GM12875 (cell line): ENCODE results near the gene MT2A.

Experiments
- H3K4me3 ChIP-seq: one replicate; pipeline ENCODE4 v1.5.1; 2011; ENCODE audit warnings: low read depth, low read length, control low read depth
- CTCF ChIP-seq: IDR thresholded peaks from 2 replicates; pipeline ENCODE4 v1.5.1; 2011; ENCODE audit warnings: low read depth, mild to moderate bottlenecking, control low read depth, inconsistent platforms, low read length, moderate library complexity, borderline replicate concordance; ENCODE audit not compliant: insufficient read depth

Gene MT2A

GRCh38 chr16:56639045-56639444 is 30.7 kb downstream of the MT2A start:
- no peak for TF ChIP-seq CTCF
- H3K4me3 ChIP-seq = no peak overlapping the region

GRCh38 chr16:56640076-56640475 is 31.7 kb downstream of the MT2A start:
- no peak overlapping the region for H3K4me3 ChIP-seq
- no peak for TF ChIP-seq CTCF

GRCh38 chr16:56641166-56641565 is 32.8 kb downstream of the MT2A start:
- TF ChIP-seq CTCF = no peak
- H3K4me3 ChIP-seq = no peak overlapping the region

GRCh38 chr16:56643080-56643778 is 34.8 kb downstream of the MT2A start:
- TF ChIP-seq CTCF = 0 out of 2 replicates have a peak, but pooled peaks have one; percentile 4
- no peak overlapping the region for H3K4me3 ChIP-seq

- TF ChIP-seq CTCF = no peak
- no peak overlapping the region for H3K4me3 ChIP-seq
These were observed 35.4 kb downstream of the MT2A start for GRCh38 chr16:56643833-56644232.

- H3K4me3 ChIP-seq = no peak overlapping the region
- TF ChIP-seq CTCF = no peak
These were observed 36.9 kb downstream of the MT2A start for GRCh38 chr16:56645311-56645710.

GRCh38 chr16:56645838-56646237 is 37.5 kb downstream of the MT2A start:
- H3K4me3 ChIP-seq = no peak overlapping the region
- no peak for TF ChIP-seq CTCF
